Activated naive CD4-positive, alpha-beta T cell treated with anti-CD3 and anti-CD28 coated beads for 36 hours (primary cell): Measurements from ENCODE around the gene PPP1R14D. TPM values are rescaled to one million over a fixed set of nuclear protein-coding genes. Genes with fewer than 3 reads are reported as not detected.

Experiments
- CTCF ChIA-PET: fragments of 350-600 bp; sonication (Branson Sonifier 250); formaldehyde crosslinking; loops from one replicate; lab custom pipeline; 2021; ENCODE audit warnings: antibody characterized with exemption; lab: Charles Lee
- DNase-seq: peaks from one replicate; pipeline ENCODE4 v3.0.0-alpha.2; 2020
- H3K27ac Mint-ChIP-seq: one replicate; pipeline ENCODE4 v1.8.0; 2021; ENCODE audit warnings: mild to moderate bottlenecking, mixed read lengths
- H3K27me3 Mint-ChIP-seq: one replicate; pipeline ENCODE4 v1.8.0; 2021; ENCODE audit warnings: low read depth, mixed read lengths
- H3K36me3 Mint-ChIP-seq: one replicate; pipeline ENCODE4 v1.8.0; 2021; ENCODE audit warnings: low read depth, mixed read lengths
- H3K4me1 Mint-ChIP-seq: one replicate; pipeline ENCODE4 v1.8.0; 2021; ENCODE audit warnings: low read depth, mixed read lengths
- H3K4me3 Mint-ChIP-seq: one replicate; pipeline ENCODE4 v1.8.0; 2021; ENCODE audit warnings: mild to moderate bottlenecking, moderate library complexity, mixed read lengths
- H3K9me3 Mint-ChIP-seq: one replicate; pipeline ENCODE4 v1.8.0; 2021; ENCODE audit warnings: mixed read lengths
- intact Hi-C: fragments of 100-400 bp; cut with micrococcal nuclease; formaldehyde crosslinking; loops from one replicate; pipeline ENCODE4 v1.15.1; 2023
- total RNA-seq, 2 experiments: library from RNA; stranded (reverse); gene quantifications; one replicate each; pipeline ENCODE4 v1.2.3, GENCODE V29; 2021

PPP1R14D gene
- total RNA-seq, 2 experiments from 2014 or later, result not detected

DNA sequence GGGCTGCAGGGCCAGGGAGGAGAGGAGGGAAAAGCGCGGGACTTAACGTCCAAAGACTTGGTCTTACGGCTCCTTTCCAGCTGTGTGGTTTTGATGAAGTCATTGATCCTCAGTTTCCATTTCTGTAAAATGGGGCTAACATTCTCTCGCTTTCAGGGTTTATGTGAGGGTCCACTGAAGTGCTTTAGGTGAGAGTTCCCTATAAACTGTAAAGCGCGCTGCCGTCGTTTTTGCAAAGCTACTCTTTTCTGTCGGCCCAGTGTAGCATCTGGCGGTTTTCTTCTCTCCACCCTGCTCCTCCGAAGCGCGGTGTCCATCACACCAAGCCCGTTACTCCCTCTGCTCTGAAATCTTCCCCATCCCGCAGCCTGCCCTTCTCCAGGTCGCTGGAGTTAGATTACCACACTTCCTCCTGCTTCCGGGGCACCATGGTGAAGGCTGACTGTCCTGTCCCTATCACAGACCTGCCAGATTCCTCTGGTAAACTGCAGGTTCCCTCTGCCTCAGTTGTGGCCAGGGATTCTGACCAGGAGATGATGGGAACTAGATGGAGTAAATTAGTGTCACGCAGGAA lies 20.5 kb downstream of the PPP1R14D start:
- intact Hi-C loops, result loop anchor here (1.0 to 5.0 kb wide), 13 partner anchors 21 to 524 kb away; partner anchors contain the start of genes CHAC1, CHP1, EXD1 and INO80
- no peak for DNase-seq
- CTCF ChIA-PET, result interaction anchor here (0.7 to 2.3 kb wide), 3 partner anchors 25 to 52 kb away, joined by 3 to 7 read pairs (median 4); no protein-coding TSS in a partner anchor

DNA sequence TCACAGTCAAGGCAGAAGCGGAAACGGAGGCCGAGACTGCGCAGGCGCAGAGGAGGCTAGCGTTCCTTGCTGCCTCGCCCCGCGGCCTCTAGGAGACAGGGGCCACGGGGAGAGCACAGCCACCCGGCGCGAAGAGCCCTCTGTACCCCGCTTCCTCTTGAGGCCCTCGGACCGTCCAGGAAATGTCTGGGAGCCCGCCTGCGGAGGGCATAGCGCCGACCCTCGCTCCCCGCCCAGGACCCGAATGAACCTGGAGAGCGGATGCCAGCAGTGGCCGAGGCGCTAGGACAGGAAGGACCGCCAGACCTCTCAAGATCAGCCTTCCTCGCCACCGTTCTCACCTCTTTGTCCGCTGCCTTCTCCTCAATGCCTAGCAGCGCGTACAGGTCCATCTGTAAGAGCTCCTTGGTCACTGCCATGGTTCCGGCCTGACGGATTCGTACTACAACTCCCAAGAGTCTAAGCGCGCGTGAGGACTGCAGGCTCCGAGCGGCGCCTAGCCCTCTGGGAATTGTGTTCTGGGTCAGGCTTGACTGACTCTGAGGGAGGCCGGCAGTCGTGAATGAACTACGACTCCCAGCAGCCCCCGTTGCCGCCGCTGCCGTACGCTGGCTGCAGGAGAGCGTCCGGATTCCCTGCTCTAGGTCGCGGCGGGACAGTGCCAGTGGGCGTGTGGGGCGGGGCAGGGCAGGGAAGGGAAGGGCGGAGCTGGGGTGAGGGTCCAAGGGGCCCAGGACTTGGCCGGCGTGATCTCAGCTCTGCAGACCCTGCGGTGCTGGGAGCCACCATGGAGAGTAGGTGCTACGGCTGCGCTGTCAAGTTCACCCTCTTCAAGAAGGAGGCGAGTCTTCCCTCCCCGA lies 21.2 kb downstream of the PPP1R14D start, which contains the start of the genes DNAJC17 and ZFYVE19:
DNAJC17 (minus strand) TSS at position 446 of the 860 bp plus-strand sequence; CDS start at position 419, 27 bp downstream.
ZFYVE19 (plus strand) TSS at position 62 of the 860 bp plus-strand sequence; CDS start at position 563, 501 bp downstream.
- H3K4me1 Mint-ChIP-seq, result peaks cover 23% of the 10 kb centered on the region
- intact Hi-C loops, result loop anchor here (1.0 to 5.0 kb wide), 13 partner anchors 20 to 525 kb away; partner anchors contain the start of genes CHAC1, CHP1, EXD1 and INO80
- H3K9me3 Mint-ChIP-seq, result no peaks in the 10 kb centered on the region

More for the DNA sequence above, 20.5 kb downstream of the PPP1R14D start:
- Mint-ChIP-seq H3K27ac (peak overlapping the region; percentile 58), H3K27me3 (no peaks in the 10 kb centered on the region), H3K4me3 (peak overlapping the region; percentile 86), H3K4me1 (peaks cover 23% of the 10 kb centered on the region), H3K36me3 (peaks cover 6% of the 10 kb centered on the region), H3K9me3 (no peaks in the 10 kb centered on the region)

GRCh38 chr15:40806672-40807027 lies 21.9 kb downstream of the PPP1R14D start:
- no peak for DNase-seq
- Mint-ChIP-seq H3K27me3 (no peaks in the 10 kb centered on the region), H3K36me3 (peaks cover 12% of the 10 kb centered on the region), H3K9me3 (no peaks in the 10 kb centered on the region), H3K27ac (peak overlapping the region; percentile 93), H3K4me1 (peaks cover 29% of the 10 kb centered on the region), H3K4me3 (peak overlapping the region; percentile 86)
- CTCF ChIA-PET, result interaction anchor here (1.0 to 2.3 kb wide), 2 partner anchors 18 to 24 kb away, joined by 3 to 7 read pairs; no protein-coding TSS in a partner anchor
- intact Hi-C loops, result loop anchor here (1.0 to 5.0 kb wide), 13 partner anchors 19 to 526 kb away; partner anchors contain the start of genes CHAC1, CHP1, EXD1 and INO80

More for the DNA sequence above, 21.2 kb downstream of the PPP1R14D start, which contains the start of the genes DNAJC17 and ZFYVE19:
- no peaks in the 10 kb centered on the region for H3K27me3 Mint-ChIP-seq
- peak within 1 kb of the TSS; percentile 93 for H3K27ac Mint-ChIP-seq
- peak; percentile 97 for DNase-seq
- peak within 1 kb of the TSS; percentile 86 for H3K4me3 Mint-ChIP-seq
- CTCF ChIA-PET, result interaction anchor here (0.7 to 2.3 kb wide), 3 partner anchors 24 to 53 kb away, joined by 3 to 7 read pairs (median 4); no protein-coding TSS in a partner anchor
- peaks cover 7% of the 10 kb centered on the region for H3K36me3 Mint-ChIP-seq

DNA sequence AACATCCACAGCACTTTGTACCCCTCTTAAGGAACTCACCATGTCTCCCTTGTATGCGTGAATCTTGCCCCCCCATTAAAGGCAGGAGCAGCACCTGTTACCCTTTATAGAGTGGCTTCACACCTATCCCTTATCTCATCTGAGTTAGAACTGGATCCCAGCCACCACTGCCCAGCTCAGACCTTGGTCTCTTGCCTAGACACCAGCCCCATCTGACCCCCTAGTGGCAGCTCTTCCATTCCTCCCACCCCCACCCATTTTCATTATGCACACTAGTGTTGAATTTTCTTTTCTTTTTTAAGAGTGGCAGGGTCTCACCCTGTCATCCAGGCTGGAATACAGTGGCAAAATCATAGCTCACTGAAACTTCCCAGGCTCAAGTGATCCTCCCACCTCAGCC lies 24.8 kb downstream of the PPP1R14D start:
- H3K4me1 Mint-ChIP-seq, result peaks cover 42% of the 10 kb centered on the region
- no peak for DNase-seq
- H3K9me3 Mint-ChIP-seq, result no peaks in the 10 kb centered on the region
- peaks cover 21% of the 10 kb centered on the region for H3K36me3 Mint-ChIP-seq
- no peaks in the 10 kb centered on the region for H3K27me3 Mint-ChIP-seq
- H3K4me3 Mint-ChIP-seq, result no peak overlapping the region
- intact Hi-C loops, result no loop called here
- no peak overlapping the region for H3K27ac Mint-ChIP-seq
- CTCF ChIA-PET, result interaction anchor here (0.6 to 1.2 kb wide), 8 partner anchors 16 to 215 kb away, joined by 3 to 6 read pairs (median 4); no protein-coding TSS in a partner anchor

DNA sequence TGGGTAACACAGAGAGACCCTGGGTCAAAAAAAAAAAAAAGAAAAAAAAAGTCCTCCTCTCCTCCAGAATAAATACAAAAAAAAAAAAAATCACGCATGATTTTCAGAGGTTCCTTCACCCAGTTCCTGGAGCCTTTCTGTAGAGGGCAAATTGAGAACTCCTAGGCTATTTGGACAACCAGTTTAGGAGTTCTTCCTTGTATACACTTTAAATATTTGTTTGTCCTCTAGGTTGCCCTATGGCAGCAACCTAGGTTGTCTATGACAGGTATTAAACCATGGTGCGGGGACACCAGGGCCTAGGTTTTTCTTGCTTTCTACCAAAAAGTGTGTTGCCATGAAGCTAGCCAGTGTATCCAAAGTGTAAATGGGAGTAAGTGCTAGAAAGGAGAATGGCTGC lies 25.4 kb downstream of the PPP1R14D start:
- CTCF ChIA-PET, result interaction anchor here (0.6 to 1.2 kb wide), 6 partner anchors 16 to 118 kb away, joined by 3 to 6 read pairs (median 4); no protein-coding TSS in a partner anchor
- Mint-ChIP-seq H3K9me3 (no peaks in the 10 kb centered on the region), H3K36me3 (peaks cover 24% of the 10 kb centered on the region), H3K27ac (no peak overlapping the region), H3K4me3 (no peak overlapping the region), H3K4me1 (peaks cover 42% of the 10 kb centered on the region), H3K27me3 (no peaks in the 10 kb centered on the region)
- intact Hi-C loops, result no loop called here
- no peak for DNase-seq

DNA sequence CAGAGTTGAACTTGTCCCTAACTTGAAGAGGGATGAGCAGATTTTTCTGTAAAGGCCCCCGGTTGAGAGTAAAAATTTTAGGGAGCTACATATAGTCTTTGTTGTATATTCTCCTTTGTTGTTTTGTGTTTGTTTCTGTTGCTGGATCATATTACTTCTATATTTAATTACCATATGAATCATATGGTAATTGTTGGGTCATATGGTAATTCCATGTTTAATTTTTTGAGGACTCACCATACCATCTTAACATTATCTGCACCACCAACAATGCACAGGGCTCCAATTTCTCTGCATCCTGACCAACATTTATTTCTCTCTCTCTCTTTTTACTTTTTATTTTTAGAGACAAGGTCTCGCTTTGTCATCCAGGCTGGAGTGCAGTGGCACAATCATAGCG lies 29.0 kb downstream of the PPP1R14D start:
- H3K27ac Mint-ChIP-seq, result no peak overlapping the region
- CTCF ChIA-PET, result interaction anchor here (0.6 kb wide), 1 partner anchor 22 kb away, joined by 4 read pairs; no protein-coding TSS in a partner anchor
- H3K36me3 Mint-ChIP-seq, result peaks cover 24% of the 10 kb centered on the region
- intact Hi-C loops, result no loop called here
- H3K27me3 Mint-ChIP-seq, result no peaks in the 10 kb centered on the region
- DNase-seq, result no peak
- H3K4me3 Mint-ChIP-seq, result no peak overlapping the region
- H3K4me1 Mint-ChIP-seq, result peaks cover 42% of the 10 kb centered on the region
- H3K9me3 Mint-ChIP-seq, result no peaks in the 10 kb centered on the region

DNA sequence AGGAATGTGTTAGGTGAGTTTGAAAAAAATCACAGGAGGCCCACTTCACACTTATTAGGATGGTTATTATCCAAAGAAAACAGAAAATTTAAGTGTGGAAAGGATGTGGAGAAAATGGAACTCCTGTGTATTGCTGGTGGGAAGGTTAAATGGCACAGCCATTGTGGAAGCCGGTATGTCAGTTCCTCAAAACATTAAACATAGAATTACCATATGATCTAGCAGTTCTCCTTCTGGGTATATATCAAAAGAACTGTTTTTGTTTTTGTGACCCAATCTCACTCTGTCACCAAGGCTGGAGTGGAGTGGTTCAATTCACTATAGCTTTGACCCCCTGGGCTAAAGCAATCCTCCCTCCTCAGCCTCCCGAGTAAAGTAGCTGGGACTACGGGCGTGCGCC lies 32.0 kb downstream of the PPP1R14D start:
- Mint-ChIP-seq H3K36me3 (peaks cover 17% of the 10 kb centered on the region), H3K4me1 (peaks cover 41% of the 10 kb centered on the region), H3K27me3 (no peaks in the 10 kb centered on the region), H3K9me3 (no peaks in the 10 kb centered on the region), H3K4me3 (no peak overlapping the region), H3K27ac (no peak overlapping the region)
- intact Hi-C loops, result no loop called here
- CTCF ChIA-PET, result interaction anchor here (1.1 kb wide), 2 partner anchors 10 to 14 kb away, joined by 3 read pairs; no protein-coding TSS in a partner anchor
- DNase-seq, result no peak

DNA sequence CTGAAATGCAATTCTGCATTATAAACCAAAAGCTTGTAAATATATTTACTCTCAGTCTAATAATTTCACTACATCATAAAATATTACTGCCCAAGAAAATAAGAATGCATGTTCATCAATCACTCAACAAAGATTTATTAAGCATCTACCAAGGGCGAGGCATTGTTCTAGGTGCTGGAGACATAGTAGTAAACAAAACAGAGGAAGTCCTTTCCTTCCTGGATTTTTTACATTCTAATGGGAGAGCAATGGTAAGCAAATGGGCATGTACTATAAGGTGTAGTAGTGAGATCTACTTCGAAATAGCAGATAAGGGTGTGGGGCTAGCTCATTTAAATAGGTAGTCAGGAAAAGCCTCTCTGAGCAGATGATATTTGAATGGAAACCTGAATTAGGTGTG lies 32.5 kb downstream of the PPP1R14D start:
- Mint-ChIP-seq H3K9me3 (no peaks in the 10 kb centered on the region), H3K4me1 (peaks cover 39% of the 10 kb centered on the region), H3K27ac (no peak overlapping the region), H3K27me3 (no peaks in the 10 kb centered on the region), H3K4me3 (no peak overlapping the region), H3K36me3 (peaks cover 15% of the 10 kb centered on the region)
- CTCF ChIA-PET, result no interaction called here
- intact Hi-C loops, result no loop called here
- no peak for DNase-seq

GRCh38 chr15:40793216-40793989 lies 35.1 kb downstream of the PPP1R14D start:
- peaks cover 32% of the 10 kb centered on the region for H3K4me1 Mint-ChIP-seq
- CTCF ChIA-PET, result interaction anchor here (0.6 to 1.0 kb wide), 3 partner anchors 13 to 474 kb away, joined by 3 read pairs; no protein-coding TSS in a partner anchor
- peak; percentile 52 for DNase-seq
- no peaks in the 10 kb centered on the region for H3K9me3 Mint-ChIP-seq
- H3K27ac Mint-ChIP-seq, result no peak overlapping the region
- intact Hi-C loops, result no loop called here
- no peaks in the 10 kb centered on the region for H3K27me3 Mint-ChIP-seq
- no peak overlapping the region for H3K4me3 Mint-ChIP-seq
- H3K36me3 Mint-ChIP-seq, result peaks cover 9% of the 10 kb centered on the region

DNA sequence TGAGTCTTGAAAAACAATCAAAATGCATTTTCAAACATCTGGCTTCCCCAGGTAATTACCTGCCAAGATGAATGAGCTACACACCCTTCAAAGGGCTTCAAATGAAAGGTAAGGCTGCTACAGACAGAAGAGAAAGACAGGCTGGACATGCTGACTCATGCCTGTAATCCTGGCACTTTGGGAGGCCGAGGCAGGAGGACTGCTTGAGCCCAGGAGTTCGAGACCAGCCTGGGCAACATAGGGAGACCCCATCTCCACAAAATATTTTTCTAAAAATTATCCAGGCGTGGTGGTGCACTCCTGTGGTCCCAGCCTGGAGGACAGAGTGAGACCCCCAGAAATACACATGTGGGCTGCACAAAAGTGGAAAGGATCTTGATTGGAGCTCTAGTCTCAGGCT lies 36.1 kb downstream of the PPP1R14D start:
- no peaks in the 10 kb centered on the region for H3K27me3 Mint-ChIP-seq
- intact Hi-C loops, result no loop called here
- peaks cover 33% of the 10 kb centered on the region for H3K4me1 Mint-ChIP-seq
- H3K36me3 Mint-ChIP-seq, result peaks cover 1% of the 10 kb centered on the region
- H3K27ac Mint-ChIP-seq, result no peak overlapping the region
- no peak for DNase-seq
- no peaks in the 10 kb centered on the region for H3K9me3 Mint-ChIP-seq
- no peak overlapping the region for H3K4me3 Mint-ChIP-seq
- CTCF ChIA-PET, result interaction anchor here (0.6 kb wide), 1 partner anchor 475 kb away, joined by 3 read pairs; no protein-coding TSS in a partner anchor

DNA sequence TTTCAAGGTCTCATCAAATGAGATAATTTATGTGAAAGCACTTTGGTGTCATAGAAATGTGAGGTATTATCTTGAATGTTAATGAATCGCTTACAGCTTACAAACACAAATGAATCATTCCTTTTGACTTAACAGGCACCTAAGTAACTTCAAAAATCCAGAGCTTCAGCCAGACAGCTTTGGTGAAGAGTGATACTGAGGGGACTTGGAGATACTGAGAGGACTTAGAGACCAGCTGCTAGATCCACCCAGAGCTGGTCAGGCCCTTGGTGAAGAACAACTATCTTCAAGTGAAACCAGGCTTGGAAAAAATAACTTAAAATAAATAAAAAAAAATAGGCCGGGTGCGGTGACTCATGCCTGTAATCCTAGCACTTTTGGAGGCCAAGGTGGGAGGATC lies 37.8 kb downstream of the PPP1R14D start:
- no peak for DNase-seq
- CTCF ChIA-PET, result interaction anchor here (0.8 to 1.3 kb wide), 2 partner anchors 9 to 24 kb away, joined by 3 to 7 read pairs; no protein-coding TSS in a partner anchor
- Mint-ChIP-seq H3K4me3 (no peak overlapping the region), H3K36me3 (peaks cover 1% of the 10 kb centered on the region), H3K9me3 (no peaks in the 10 kb centered on the region), H3K27me3 (no peaks in the 10 kb centered on the region), H3K27ac (no peak overlapping the region), H3K4me1 (peaks cover 43% of the 10 kb centered on the region)
- intact Hi-C loops, result no loop called here
